HG02884 (cell line): ENCODE data around the gene NTF4.
"Not testable (repeated sequence)": the region's sequence is repeated elsewhere in the genome, so short reads cannot be mapped to it uniquely, and the experiment has no call there.

Source experiments
- ATAC-seq: cut with Tn5 transposase; IDR thresholded peaks from one replicate; pipeline ENCODE4 v1.9.1; 2021; ENCODE audit warnings: mild to moderate bottlenecking, moderate library complexity; ENCODE audit not compliant: unreplicated experiment

NTF4 gene

DNA sequence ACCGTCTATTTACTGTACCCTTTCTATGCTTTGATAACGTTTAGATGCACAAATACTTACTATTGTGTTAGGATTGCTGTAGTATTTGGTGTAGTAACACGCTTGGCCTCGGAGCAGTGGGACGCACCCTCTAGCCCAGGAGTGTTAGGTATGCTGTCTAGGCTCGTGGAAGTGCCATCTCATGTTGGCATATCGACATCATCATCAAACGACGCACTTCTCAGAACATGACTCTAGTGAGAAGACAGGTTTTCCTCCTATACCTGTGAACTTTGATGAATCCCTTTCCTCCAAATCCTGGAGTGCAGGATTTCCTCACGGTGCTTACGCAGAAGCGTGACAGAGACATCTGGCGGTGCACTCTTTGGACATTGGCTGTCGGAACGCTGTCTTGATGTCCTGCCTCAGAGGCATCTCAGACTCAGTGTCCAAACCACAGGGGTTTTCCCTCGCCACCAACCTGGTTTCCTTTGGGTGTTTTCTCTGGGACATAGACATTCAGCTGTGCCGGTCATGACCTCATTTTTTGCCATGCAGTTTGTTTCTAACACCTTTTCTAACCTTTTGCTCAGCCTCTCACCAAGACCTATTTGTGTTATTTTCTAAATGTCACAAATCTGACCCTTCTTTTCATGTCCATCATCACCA lies 26.9 kb upstream of the NTF4 start:
- ATAC-seq: no peak

DNA sequence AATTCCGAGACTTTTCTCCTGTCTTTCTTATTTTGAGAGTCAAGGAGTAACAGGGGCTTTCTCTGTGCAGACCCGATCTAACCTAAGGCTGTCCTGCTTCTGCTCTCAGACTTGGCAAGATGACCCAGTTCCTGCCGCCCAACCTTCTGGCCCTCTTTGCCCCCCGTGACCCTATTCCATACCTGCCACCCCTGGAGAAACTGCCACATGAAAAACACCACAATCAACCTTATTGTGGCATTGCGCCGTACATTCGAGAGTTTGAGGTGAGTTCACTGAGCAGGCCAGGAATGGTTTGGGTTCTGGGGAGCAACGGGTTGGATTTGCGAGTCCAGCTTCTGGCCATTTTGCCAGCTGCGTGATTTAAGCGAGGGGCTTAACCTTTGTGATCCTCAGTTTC lies 21.7 kb upstream of the NTF4 start:
- no peak for ATAC-seq

DNA sequence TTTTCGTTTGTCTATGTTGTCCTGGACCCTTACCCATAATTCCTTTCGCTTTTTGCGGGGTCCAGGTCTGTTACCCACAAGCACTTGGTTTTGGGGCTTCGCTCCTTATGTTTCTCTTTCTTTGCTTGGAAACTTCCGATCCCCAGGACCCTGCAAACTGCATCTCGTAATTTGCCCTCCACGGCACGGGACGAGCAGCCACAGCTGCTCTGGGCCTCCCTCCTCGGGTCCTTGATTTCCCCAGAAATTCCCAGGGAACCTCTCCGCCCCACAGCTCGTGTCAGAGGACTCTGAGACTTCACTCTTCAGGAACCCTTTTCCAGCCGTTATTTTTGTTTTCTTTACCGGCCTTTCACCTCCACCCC lies 21.2 kb upstream of the NTF4 start:
- ATAC-seq: no peak

DNA sequence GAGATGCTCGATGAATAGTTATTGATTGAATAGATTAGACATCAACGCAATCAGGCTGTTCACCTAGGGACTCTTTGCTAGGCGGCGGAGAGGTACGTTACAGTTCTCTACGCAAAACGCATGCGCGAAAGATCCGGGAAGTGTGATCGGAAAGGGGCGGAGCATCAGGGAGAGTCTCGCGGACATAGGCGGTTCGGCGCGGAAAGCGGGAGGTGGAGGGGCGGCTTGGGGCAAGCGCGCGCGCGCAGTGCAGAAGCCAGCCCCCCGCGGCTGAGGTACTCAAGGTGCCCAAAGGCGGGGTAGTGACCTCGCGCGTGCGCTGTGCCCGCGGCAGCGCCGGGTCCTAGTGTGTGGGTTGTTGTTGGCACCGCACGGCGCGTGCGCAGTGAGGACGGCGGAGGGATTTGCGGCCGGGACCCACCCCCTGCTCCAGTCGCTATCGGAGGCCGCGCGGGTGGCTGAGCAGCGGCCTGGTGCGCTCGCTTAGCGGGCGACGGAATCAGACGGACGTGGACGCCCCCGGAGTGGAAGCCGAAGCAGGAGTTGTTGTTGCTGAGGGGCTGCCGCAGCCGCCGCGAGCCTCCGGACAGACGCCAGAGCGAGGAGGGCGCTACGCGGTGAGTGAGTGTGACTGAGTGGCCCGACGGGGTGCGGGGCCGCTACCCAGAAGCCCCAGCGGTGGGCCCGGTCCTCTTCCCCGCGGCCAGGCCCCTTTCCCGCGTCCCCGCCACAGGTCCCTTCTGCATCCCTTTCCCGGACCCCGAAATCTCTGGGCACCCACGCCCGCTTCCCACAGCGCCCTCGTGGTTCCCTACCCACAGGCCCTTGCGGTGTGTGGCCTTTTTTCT lies 20.6 kb upstream of the NTF4 start, which contains the start of gene SNRNP70:
Gene SNRNP70, plus strand, starts transcription at position 432 of the 848 bp plus-strand sequence. CDS start 964 bp downstream, outside the sequence.
- ATAC-seq: no peak

DNA sequence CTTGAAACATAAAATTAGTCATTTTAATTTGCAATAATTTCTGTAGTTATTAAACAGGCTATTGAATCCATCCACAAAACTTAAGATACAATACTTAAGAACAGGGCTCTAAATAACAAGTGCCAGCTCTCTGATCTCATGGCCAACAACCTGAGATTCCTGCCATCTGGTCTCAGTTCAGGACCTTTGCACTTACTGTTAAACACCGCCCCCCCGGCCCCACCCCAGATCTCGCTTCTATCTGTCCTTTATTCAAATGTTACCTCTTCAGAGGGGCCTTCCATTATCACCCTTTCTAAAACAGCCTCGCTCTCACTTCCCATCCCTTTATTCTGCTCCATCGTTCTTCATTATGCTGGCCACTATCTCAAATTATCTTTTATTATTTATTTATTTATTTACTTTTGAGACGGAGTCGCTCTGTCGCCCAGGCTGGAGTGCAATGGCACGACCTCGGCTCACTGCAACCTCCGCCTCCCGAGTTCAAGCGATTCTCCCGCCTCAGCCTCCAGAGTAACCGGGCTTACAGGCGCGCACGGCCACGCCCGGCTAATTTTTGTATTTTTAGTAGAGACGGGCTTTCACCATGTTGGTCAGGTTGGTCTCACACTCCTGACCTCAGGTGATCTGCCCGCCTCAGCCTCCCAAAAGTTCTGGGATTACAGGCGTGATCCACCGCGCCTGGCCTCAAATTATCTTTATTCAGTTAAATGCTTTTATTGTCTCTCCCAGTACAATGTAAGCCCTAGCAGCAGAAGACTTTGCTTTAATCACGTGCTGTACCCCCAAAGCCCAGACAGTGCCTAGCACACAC lies 19.8 kb upstream of the NTF4 start:
- no peak for ATAC-seq

DNA sequence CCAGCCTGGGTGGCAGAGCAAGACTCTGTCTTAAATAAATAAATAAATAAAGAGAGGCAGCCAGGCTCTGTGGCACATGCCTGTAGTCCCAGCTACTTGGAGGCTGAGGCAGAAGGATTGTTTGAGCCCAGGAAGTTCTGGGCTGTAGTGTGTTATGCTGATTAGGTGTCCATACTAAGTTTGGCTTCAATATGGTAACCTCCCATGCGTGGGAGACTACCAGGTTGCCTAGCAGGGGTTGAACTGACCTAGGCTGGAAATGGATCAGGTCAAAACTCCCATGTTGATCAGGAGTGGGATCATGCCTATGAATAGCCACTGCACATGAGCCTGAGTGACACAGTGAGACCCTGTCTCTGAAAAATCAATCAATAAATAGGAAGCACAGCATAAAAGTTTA lies 16.7 kb upstream of the NTF4 start:
- ATAC-seq: no peak

DNA sequence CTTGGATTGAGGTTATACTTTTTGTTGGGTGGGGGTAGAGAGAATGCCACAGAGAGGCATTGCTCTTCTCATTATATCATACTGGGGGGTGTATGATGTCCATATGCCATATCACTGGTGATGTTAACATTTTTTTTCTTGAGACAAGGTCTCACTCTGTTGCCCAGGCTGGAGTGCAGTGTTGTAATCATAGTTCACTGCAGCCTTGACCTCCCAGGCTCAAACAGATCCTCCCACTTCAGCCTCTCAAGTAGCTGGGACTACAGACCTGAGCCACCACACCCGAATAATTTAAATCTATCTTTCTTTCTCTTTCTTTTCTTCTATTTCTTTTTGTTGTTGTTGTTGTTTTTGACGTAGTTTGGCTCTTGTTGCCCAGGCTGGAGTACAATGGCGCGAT lies 15.8 kb upstream of the NTF4 start:
- ATAC-seq: no peak

DNA sequence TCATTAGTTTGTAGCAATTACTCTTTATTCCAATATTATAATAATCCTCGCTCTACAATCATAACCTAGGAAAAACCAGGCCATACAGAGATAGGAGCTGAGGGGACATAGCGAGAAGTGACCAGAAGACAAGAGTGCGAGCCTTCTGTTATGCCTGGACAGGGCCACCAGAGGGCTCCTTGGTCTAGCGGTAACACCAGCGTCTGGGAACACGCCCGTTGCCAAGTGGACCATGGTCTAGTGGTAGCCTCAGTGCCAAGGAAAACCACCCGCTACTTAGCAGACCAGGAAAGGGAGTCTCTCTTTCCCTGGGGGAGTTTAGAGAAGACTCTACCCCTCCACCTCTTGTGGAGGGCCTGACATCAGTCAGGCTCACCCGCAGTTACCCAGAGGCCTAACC lies 10.3 kb upstream of the NTF4 start:
- not testable (repeated sequence) for ATAC-seq

DNA sequence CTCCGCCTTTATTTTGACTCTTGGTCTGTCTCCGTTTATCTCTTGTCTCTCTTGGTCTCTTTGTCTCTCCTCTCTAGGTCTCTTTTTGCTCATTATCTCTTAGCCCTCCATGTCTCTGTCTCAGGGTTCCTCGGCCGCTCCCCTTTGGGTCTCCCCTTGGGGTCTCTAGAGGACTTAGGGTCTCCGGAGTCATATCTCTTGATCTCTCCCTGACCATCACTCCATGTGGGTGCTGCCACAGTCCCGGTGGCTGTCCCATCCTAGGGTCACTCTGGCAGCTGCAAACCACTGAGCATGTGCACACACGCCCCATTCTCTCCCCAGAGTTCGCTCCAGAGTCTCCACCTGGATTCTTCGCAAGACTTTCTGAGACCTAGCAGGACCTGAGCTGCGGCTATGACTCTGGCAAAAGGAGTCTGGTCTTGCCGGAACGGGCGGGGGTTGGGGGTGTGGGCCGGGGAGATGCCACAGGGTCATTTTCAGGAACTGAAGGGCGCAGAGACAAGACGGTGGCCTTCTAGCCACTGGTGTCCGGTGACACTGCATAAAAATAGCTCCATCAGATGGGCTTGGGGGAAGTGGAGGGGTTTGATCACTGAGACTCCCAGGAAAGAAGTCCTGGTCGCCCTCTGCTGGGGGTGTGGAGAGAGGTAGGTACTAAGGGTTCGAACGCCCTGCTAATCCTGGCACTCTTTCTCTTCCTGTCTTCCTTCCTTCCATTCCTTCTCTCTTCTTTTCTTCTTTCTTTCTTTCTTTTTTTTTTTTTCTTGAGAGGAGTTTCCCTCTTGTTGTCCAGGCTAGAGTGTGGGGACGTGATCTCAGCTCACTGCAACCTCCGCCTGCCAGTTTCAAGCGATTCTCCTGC lies 9.1 kb upstream of the NTF4 start:
- ATAC-seq: no peak

DNA sequence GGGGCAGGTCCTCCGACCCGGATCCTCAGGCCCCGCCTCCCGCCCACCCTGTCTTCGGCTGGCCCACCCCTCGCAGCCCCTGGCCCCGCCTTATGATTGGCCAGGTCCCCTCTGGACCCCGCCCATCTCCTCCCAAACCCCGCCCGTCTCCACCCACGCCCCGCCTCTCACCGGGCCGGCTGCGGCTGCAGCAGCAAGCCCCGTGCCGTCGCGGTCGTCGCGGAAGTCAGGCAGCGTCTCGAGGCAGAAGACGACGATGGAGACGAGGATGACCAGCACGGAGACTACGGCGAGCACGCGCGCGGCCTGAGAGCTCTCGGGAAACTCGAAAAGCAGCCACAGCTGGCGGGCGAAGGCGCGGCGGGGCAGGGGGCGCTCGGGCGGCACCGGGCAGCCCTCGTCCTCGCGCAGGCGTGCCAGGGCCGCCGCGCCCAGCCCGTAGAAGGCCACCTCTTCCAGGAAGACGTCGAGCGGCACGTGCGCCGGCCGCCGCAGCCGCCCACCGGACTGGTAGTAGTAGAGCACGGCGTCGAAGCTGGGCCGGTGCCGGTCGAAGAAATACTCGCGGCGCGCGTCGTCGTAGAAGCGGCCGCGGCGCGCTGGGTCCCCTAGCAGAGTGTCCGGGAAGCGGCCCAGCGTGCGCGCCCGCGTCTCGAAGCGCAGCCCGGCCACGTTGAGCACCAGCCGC lies 7.4 kb upstream of the NTF4 start:
- ATAC-seq: no peak

DNA sequence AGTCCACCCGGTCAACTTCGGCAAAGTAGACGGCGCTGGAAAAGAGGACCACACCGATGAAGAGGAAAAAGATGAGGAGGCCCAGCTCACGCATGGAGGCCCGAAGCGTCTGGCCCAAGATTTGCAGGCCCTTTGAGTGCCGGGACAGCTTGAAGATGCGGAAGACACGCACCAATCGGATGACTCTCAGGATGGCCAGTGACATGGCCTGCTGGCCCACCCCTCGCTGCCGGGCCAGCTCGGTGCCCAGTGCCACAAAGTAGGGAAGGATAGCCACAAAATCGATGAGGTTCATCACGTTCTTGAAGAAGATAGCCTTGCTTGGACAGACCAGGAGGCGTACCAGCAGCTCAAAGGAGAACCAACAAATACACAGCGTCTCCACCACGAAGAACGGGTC lies 5.8 kb upstream of the NTF4 start:
- no peak for ATAC-seq

DNA sequence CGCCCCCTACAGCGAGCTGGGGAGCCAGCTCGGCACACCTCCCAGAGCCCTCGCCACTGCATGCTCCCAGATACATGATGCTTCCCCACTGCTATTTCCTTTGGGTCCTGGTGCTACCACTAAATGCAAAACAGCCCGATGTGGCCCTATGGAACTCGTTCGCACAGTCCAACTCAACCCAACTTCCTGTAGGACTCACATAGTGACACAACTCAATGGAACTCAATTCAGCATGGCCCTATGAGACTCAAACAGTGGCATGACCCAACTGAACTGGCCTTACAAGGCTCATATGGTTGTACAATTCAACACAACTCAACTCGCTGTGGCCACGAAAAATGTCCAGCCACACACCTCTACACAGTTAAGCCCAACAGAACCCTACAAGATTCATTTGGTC lies 4.4 kb upstream of the NTF4 start:
- ATAC-seq: no peak

DNA sequence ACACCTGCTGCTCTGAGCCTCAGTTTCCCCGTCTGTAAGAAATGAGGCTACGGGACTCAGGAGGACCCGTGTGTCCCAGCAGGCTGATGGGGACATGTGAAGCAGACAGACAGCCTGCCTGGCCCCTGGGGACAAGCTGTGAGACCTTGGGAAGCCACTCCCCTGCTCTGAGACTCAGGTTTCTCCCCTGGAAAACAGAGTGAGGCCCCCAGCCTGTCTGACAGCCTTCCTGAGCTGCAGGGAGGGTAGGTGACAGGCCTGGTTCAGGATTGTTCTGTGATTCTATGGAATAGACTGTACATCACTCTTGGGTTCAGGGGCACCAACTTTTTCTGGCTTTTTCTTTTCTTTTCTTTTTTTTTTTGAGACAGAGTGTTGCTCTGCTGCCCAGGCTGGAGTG lies 2.9 kb upstream of the NTF4 start:
- ATAC-seq: no peak

DNA sequence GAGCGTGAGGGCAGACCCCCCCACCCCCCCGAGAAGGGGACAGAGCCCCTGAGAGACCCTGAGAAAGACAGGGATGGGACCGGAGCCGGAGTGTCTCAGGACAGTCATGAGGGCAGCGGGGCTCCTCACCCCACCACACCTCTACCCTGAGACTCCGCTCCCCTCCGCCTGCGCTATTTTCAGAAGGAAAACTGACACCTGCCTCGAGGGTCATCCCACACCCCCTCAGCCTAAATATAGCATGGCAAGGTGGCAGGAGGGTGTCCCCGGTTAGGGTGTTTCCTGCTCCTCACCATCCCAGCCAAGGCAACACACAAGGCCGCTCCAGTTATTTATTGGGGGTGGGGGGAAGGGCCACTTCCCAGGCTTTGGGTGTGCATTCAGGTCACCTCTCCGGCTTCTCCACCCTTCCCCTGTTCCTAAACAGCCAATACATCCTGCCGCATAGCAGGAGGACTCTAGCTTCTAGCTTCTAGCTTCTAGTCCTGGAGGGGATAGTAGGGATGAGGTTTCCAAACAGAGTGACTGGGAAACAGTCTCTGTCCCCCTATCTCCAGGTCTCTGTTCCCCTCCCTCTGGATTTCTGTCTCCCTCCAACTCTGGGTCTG lies 1.4 kb upstream of the NTF4 start:
- no peak for ATAC-seq

DNA sequence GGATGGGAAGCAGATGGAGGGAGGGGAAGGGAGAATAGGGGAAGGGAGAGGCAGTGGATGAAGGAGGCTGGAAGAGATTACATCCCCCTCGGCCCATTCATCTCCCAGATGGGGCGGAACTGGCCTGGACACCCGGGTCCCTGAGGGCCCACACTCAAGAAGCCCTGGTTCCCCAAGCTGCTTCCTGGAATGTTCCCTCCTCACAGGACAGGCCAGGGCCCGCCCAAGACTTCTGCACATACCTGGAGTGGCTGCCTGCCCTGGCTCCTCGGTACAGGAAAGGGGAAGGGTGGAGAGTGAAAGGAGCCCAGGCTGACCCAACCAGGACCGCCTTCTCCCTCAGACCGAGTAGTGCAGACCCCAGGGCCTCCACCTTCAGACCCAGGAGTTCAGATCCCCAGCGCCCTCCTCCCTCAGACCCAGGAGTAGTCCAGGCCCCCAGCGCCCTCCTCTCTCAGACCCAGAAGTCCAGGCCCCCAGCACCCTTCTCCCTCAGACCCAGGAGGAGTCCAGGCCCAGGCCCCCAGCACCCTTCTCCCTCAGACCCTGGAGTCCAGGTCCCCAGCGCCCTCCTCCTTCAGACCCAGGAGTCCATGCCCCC lies 489 bp downstream of the NTF4 start:
- ATAC-seq: no peak

DNA sequence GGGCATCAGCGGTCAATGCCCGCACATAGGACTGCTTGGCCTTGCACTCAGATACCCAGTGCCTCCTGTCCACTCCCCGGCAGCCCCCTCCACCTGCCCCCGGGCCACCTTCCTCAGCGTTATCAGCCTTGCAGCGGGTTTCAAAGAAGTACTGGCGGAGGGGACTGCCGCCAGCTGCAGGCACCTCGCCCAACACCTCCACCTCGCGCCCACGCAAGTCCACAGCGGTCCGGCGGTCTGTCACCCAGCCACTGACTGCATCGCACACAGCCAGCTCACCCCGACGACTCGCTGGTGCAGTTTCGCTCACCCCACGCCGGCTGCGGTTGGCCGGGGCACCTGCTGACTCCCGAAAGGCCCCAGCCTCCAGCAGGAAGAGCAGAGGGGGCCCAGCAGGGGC lies 3.2 kb downstream of the NTF4 start:
- ATAC-seq: no peak

DNA sequence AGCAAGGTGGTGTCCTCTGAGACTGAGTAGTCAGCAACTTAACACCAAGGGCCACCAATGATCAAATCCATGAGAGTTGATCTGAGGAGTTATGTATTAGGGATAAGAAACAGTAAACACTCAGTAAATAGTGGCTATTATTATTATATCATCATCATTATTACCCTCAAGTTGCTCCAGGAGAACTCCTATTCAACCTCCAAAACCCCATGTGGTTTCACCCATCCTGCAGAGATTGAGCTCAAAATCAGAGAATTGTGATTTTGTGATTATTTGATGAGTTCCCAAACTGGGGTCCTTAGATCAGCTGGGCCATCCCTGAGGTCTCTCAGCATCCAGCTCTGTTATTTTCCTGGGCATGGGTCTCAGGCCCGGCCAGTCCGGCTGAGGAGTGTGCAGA lies 3.6 kb downstream of the NTF4 start:
- no peak for ATAC-seq

DNA sequence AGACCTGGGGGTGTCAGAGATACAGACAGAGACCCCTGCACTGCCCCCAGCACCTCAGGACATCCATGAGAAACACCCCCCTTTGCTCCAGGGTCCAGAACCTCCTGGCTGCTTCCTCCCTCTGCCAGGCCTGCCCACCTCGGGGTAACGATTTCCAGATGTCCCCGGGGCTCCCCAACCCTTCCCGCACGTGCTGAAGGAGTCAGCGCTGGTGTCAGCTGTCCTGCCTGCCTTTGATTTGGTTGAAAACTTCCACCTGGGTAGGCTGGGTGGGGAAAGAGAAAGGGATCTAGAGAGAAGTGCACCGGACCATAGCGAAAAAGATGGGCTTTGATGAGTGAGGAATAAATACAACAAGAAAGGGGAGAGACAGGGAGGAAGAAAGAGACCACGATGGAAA lies 5.6 kb downstream of the NTF4 start:
- no peak for ATAC-seq

DNA sequence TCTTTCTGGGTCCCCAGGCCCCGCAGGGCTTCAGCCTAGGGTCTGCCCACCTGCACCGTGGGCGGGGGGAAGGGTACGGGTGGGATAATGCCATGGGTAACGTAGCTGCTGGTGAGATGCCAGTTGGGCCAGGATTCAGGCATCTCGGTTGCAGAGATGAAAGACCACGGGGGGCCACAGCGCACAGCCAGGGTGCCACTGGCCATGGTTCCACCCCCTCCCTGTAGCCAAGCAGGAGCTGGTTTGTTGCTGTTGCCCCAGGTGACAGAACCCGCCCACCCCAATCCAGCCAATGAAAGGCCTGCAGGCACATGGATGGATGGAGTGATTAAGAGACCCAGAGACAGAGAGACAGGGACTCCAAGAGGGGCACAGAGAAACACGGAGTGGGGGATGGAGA lies 6.1 kb downstream of the NTF4 start:
- ATAC-seq: no peak
